Measurements from ENCODE around the gene CAND2.

CAND2 gene

GRCh38 chr3:12807601-12808359, 11.3 kb downstream of the CAND2 start:
- DNase-seq = no peak

- DNase-seq = no peak
Observed at GRCh38 chr3:12808587-12808986, 12.1 kb downstream of the CAND2 start.

GRCh38 chr3:12809001-12809400, 12.5 kb downstream of the CAND2 start:
- no peak for DNase-seq

DNA sequence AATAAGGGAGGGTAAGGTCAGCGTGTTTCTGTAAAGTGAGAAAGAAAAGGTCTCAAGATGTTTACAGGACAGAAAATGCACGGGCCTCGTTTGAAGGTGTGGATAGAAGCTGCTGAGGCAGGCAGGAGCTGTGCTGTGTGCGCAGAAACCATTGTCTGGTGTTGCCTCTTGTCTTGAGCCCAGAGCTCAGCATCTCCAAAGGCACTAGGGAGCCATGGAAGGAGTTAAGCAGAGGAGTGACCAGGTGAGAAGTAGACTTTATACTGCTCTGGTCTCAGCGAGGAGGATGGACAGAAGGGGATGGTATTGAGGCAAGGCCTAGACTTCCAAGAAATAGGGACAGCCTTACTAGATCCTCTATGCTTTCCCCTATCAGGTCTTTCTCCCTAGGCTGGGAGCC, 13.0 kb downstream of the CAND2 start:
- no peak for DNase-seq

DNA sequence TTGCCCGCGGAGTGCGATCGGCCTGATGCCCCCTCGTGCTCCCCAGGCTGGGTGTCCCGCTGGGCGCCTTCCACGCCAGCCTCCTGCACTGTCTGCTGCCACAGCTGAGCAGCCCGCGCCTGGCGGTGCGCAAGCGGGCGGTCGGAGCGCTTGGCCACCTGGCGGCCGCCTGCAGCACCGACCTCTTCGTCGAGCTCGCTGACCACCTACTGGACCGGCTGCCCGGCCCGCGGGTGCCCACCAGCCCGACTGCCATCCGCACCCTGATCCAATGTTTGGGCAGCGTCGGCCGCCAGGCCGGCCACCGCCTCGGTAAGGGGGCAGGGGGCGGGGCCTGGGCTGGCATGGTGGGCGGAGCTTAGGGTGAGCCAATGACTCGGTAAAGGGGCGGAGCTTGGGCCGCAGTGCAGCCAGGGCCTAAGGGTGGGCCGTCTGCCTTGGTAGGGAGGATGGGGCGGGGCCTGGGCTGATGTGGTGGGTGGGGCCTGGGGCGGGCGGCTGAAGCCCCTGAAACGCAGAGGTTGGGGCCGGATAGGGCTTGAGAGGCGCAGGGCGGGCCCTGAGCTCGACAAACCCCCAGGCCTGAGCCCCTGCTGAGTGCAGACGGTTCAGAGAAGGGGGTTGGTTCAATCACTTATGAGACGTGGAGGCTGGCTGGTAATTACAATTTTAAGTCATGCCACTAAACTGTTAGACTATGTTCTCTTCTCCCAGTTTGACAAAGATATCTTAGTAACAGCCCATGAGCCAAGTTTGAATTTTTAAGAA, 13.7 kb downstream of the CAND2 start:
- DNase-seq = no peak

DNA sequence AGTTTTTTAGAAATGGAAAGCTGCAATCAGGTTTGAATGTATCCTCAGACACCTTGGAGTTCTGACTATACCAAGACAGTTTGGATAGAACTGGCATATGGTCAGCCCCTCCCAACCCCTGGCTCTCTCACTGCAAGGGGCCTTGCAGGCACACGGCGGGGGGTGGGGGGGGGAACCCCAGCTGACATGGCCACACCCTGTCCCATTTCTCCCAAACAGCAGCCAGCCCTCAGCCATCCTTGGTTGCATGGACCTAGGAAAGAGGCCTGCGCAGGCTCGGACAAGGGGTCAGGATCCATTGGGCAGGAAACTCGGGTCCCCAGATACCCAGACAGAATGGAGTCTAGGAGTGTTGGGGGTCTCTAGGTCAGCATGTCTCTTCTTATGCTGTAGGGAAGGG, 14.5 kb downstream of the CAND2 start:
- no peak for DNase-seq

GRCh38 chr3:12812812-12813211, 16.3 kb downstream of the CAND2 start:
- no peak for DNase-seq

DNA sequence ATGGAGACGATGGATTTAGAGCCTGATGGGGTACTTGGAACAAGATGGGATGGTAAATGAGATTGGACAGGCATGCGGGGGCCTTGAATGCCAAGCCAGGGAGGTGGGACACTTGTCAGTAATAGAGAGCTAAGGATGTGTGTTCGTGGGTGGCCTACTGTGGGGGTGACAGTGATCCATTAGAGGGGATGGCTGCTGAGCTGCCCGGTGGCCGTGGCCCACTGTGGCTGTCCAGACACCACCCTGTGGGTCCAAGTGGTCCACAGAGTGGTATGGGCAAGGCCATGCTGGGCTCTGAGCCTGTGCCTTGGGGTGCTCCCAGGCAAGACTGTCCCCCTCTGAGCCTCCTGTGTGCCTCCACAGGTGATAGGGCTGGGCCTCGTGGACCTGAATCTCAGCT, 17.5 kb downstream of the CAND2 start:
- DNase-seq = no peak

DNA sequence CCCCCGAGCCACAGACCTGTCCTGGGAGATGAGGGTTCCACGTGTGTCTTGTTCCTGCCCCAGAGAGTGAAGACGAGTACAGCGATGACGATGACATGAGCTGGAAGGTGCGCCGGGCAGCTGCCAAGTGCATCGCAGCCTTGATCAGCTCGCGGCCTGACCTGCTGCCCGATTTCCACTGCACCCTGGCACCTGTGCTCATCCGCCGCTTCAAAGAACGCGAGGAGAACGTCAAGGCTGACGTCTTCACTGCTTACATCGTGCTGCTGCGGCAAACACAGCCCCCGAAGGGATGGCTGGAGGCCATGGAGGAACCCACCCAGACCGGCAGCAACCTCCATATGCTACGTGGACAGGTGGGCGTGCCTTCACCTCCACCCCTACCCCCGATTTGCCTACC, 18.6 kb downstream of the CAND2 start:
- no peak for DNase-seq

DNA sequence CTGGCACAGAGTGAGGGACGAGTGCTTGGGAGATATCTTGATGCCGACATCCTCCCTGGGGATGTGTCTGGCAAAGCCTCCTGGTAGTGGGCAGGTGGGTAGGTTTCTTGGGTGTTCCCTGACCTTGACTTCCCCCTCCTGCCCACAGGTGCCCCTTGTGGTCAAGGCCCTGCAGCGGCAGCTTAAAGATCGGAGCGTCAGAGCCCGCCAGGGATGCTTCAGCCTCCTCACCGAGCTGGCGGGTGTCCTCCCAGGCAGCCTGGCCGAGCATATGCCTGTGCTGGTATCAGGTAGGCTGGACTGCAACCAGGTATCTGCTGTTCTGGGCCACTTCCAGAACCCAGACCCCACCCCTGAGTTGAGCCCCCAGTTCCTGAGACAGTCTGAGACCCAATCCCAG, 19.2 kb downstream of the CAND2 start:
- no peak for DNase-seq

DNA sequence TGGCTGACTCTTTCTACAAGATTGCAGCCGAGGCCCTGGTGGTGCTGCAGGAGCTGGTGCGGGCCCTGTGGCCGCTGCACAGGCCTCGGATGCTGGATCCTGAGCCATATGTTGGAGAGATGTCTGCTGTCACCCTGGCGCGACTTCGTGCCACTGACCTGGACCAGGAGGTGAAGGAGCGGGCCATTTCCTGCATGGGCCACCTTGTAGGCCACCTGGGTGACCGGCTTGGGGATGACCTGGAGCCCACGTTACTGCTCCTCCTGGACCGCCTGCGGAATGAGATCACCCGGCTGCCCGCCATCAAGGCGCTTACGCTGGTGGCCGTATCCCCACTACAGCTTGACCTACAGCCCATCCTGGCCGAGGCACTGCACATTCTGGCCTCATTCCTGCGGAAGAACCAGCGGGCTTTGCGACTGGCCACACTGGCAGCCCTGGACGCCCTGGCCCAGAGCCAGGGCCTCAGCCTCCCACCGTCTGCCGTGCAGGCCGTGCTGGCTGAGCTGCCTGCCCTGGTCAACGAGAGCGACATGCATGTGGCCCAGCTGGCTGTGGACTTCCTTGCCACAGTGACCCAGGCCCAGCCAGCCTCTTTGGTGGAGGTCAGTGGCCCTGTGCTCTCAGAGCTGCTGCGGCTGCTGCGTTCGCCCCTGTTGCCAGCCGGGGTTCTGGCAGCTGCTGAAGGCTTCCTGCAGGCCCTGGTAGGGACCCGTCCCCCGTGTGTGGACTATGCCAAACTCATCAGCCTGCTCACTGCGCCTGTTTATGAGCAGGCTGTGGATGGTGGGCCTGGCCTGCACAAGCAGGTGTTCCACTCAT, 20.3 kb downstream of the CAND2 start:
- no peak for DNase-seq

DNA sequence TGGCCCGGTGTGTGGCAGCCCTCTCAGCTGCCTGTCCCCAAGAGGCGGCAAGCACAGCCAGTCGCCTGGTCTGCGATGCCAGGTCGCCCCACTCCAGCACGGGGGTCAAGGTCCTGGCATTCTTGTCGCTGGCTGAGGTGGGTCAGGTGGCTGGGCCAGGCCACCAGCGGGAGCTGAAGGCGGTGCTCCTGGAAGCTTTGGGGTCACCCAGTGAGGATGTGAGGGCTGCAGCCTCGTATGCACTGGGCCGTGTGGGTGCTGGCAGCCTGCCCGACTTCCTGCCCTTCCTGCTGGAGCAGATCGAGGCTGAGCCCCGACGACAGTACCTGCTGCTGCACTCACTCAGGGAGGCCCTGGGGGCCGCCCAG, 20.8 kb downstream of the CAND2 start:
- DNase-seq = no peak

DNA sequence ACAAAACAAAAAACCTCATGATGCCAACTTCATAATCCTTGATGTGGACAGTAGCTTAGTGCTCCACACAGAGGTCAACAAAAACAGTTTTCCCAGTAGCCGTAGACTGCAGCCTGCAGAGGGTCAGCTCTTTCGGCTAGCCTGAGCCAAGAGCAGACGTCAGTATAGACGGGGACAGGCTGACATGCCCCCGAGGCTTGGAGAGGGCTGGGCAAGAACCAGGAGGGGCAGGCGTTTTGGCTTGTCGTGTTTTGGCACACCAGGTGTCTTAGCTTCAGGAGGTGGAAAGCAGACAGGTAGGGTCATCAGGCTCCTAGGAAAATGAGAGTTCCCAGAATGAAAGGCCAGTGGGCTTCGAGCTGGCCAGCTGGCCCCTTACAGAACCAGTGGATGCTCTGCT, 21.8 kb downstream of the CAND2 start:
- no peak for DNase-seq

GRCh38 chr3:12818773-12819172, 22.3 kb downstream of the CAND2 start:
- no peak for DNase-seq

GRCh38 chr3:12822725-12823373, 26.4 kb downstream of the CAND2 start:
- DNase-seq = no peak

DNA sequence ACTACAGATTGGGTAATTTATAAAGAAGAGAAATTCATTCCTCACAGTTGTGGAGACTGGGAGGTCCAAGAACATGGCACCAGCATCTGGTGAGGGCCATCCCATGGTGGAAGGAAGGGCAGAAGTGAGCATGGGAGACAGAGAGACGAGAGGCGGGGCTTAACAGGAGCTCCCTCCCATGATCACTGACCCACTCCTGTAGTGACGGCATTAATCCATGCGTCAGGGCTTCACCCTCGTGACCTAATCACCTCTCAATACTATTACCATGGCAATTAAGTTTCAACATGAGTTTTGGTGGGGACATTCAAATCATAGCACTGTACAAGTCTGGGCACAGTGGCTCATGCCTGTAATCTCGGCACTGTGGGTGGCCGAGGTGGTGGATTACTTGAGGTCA, 27.8 kb downstream of the CAND2 start:
- DNase-seq = no peak

DNA sequence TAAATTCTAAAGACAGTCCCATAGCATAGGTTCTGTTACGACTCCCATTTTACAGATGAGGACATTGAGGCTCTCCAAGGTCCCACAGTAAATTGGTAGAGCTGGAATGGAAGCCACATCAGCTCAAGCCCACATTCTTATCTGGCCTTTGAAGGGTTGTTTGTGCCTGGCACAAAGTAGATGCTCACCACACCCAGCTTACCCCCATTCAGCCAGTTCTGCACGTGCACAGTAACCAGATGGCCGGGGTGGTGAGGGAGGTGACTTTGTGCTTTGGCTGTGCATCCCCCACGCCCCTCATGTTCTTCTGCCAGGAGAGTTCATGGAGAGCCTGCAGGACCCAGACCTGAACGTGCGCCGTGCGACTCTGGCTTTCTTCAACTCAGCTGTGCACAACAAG, 28.7 kb downstream of the CAND2 start:
- DNase-seq = no peak

DNA sequence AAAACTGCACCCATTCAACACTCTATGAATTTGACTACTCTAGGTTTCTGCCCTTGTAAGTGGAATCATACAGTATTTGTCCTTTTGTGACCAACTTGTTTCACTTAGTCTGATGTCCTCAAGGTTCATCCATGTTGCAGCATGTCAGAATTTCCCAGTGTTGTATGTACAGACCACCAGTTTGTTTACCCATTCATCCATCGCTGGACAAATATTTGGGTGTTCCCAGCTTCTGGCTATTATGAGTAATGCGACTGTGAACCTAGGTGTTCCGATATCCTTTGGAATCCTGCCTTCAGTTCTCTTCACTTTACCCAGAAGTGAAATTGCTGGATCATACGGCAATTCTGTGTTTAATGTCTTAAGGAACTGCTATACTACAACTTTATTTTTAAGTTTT, 32.3 kb downstream of the CAND2 start:
- no peak for DNase-seq

DNA sequence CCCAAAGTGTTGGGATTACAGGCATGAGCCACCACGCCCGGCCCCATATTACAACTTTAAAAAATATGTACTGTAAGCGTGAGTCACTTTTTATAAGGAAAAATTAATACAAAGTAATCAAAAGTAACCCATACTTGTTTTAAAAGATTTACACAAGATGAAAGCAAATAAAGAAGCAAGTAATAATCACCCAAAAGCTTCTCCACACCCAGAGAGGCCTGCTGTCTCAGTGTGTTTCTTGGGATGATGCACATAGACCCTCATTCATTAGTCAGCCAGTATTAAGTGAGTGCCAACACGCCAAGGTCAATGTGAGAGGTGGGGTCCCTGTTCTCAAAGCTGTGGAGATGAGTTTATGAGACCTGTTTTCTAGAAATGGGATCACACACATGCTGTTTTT, 32.9 kb downstream of the CAND2 start:
- no peak for DNase-seq

GRCh38 chr3:12829886-12830784, 33.7 kb downstream of the CAND2 start:
- no peak for DNase-seq

- no peak for DNase-seq
Observed at GRCh38 chr3:12830785-12831156, 34.3 kb downstream of the CAND2 start.

- no peak for DNase-seq
Observed at GRCh38 chr3:12831301-12831866, 34.9 kb downstream of the CAND2 start.
